GM06990 (cell line): ENCODE measurements around the gene MED8.

Experiments
- DNase-seq: peaks from one replicate; pipeline ENCODE4 v3.0.0-alpha.2; 2011; ENCODE audit not compliant: insufficient read length; ENCODE audit errors: extremely low read depth
- H3K27me3 ChIP-seq: replicated peaks from 2 replicates; pipeline ENCODE4 v1.6.0; 2011; ENCODE audit warnings: low read length; ENCODE audit not compliant: control insufficient read depth, insufficient read depth
- H3K36me3 ChIP-seq: 2 replicates; pipeline ENCODE4 v1.5.1; 2011; ENCODE audit warnings: low read length; ENCODE audit not compliant: control insufficient read depth, insufficient read depth
- H3K4me3 ChIP-seq: replicated peaks from 2 replicates; pipeline ENCODE4 v1.5.1; 2011; ENCODE audit warnings: low read depth, mild to moderate bottlenecking, control low read depth, low read length
- TF ChIP-seq, protein P1 (sequence below): IDR thresholded peaks from 2 replicates; pipeline ENCODE4 v1.5.1; 2011; ENCODE audit warnings: low read length, control low read depth, mild to moderate bottlenecking, inconsistent platforms; ENCODE audit not compliant: insufficient read depth, poor library complexity, severe bottlenecking

MED8 gene

GRCh38 chr1:43346636-43347035 is 43.0 kb downstream of the MED8 start:
- TF ChIP-seq, protein P1, sequence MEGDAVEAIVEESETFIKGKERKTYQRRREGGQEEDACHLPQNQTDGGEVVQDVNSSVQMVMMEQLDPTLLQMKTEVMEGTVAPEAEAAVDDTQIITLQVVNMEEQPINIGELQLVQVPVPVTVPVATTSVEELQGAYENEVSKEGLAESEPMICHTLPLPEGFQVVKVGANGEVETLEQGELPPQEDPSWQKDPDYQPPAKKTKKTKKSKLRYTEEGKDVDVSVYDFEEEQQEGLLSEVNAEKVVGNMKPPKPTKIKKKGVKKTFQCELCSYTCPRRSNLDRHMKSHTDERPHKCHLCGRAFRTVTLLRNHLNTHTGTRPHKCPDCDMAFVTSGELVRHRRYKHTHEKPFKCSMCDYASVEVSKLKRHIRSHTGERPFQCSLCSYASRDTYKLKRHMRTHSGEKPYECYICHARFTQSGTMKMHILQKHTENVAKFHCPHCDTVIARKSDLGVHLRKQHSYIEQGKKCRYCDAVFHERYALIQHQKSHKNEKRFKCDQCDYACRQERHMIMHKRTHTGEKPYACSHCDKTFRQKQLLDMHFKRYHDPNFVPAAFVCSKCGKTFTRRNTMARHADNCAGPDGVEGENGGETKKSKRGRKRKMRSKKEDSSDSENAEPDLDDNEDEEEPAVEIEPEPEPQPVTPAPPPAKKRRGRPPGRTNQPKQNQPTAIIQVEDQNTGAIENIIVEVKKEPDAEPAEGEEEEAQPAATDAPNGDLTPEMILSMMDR, result no peak
- DNase-seq, result no peak

DNA sequence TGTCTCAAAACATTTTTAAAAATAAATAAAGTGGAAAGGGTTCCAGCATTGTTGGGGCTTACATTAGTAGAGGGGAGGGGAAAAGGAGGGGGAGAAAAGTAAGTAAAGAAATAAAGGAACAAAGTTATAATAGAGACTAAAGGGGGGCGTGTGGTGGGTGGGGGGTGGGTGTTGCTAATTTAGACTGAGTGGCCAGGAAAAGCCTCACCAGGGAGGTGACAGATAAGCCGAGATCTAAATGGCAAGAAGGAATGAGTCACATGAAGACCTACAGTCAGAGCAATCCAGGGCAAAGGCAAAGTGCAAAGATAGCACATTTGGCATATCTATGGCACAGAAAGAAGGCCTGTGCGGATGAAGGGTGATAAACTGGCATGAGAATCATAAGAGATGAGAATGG is 44.5 kb downstream of the MED8 start:
- H3K4me3 ChIP-seq, result no peak overlapping the region
- no peaks in the 10 kb centered on the region for H3K27me3 ChIP-seq
- TF ChIP-seq, protein P1, result no peak
- H3K36me3 ChIP-seq, result no peaks in the 10 kb centered on the region
- no peak for DNase-seq

More at GRCh38 chr1:43346636-43347035, 43.0 kb downstream of the MED8 start:
- H3K27me3 ChIP-seq, result no peaks in the 10 kb centered on the region
- H3K4me3 ChIP-seq, result no peak overlapping the region
- no peaks in the 10 kb centered on the region for H3K36me3 ChIP-seq

DNA sequence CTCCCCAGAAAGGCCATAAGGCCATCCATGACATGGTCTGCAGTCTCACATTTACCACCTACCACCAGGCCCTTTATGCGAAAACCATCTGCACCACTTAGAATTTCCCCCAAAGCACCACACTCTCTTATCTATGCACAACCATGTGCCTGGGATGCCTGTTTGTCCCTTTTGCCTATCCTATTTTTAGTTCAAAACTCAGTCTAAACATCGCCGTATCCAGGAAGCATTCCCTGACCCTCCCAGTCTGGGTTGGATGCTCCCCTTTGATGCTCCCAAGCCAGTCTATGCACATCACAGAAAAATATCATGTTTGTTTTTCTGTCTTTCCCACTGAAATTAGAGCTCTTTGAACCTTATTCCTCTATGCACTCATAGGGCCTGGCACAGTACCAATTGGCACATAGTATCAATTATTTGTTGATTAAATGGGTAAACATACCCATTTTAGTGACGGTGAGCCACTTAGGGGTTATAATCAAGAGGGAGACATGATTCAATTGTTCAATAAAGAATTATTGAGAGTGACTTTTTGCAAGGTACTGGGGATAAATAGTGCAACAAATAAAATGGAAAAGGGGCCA is 45.2 kb downstream of the MED8 start:
- DNase-seq, result no peak
- TF ChIP-seq, protein P1, result no peak

DNA sequence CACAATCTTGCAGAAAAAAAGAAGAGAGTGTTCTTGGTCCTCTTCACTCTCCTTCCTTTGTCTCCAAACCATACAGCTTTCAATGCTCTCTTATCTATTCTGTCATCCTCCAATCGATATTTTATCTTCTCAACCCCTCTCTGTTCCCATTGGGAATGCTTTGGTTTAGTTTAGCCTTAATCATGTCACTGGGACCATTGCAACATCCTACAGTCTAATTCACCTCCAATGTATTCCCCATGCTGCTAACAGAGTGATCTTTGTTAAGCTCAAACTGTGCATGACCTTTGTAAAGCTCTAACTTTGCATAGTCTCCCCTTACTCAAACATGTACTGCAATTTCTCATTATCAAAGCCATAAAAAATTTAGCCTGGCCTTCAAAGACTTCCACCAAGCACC is 49.0 kb downstream of the MED8 start:
- Histone ChIP-seq H3K27me3 (no peaks in the 10 kb centered on the region), H3K36me3 (no peaks in the 10 kb centered on the region), H3K4me3 (no peak overlapping the region)
- TF ChIP-seq, protein P1, result no peak
- DNase-seq, result no peak

More for the DNA sequence above, 45.2 kb downstream of the MED8 start:
- no peaks in the 10 kb centered on the region for H3K36me3 ChIP-seq
- no peak overlapping the region for H3K4me3 ChIP-seq
- no peaks in the 10 kb centered on the region for H3K27me3 ChIP-seq

DNA sequence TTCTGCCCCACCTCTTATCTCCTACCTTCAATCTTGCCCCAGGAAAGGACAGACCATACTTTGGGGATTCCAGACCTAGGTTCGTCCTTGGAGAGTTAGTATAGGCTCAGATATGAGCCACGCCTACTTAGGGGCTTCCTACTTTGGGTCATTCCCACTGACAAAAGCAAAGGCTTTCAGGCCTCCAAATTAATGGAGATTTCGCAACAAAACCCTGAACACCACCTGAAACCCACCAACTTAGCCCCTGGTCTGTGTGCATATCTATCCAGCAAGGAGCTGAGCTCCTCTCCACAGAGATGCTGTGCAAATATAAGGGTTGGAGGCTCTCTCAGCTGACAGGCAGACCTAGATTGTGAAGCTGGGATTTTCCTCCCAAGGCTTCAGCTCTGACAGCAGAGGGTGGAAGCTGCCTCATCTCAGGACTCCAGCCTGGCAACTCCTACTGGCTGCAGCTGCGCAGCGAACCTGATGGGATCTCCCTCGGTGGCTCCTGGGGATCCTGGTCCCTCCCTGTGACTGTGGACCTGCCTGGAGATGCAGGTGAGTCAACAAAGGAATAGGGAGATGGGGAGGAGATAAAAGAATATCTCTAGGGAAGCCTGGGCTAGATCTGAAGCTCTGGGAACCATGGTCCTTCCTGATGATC is 49.9 kb downstream of the MED8 start:
- no peaks in the 10 kb centered on the region for H3K36me3 ChIP-seq
- H3K4me3 ChIP-seq, result no peak overlapping the region
- TF ChIP-seq, protein P1, result no peak
- H3K27me3 ChIP-seq, result no peaks in the 10 kb centered on the region
- DNase-seq, result no peak
